Skeletal muscle satellite cell (primary cell): ENCODE measurements around the gene MAML3.
A peak's percentile ranks its signal among the peaks of the same experiment; 100 is the strongest.

Experiments
- H3K27me3 ChIP-seq: 2 replicates; pipeline ENCODE4 v1.7.0; 2013; ENCODE audit warnings: low read length; ENCODE audit not compliant: control insufficient read depth, insufficient read depth
- H3K36me3 ChIP-seq: 2 replicates; pipeline ENCODE4 v1.7.0; 2013; ENCODE audit warnings: mild to moderate bottlenecking, control low read depth, low read length; ENCODE audit not compliant: insufficient read depth
- H3K4me1 ChIP-seq: 2 replicates; pipeline ENCODE4 v1.7.0; 2013; ENCODE audit warnings: low read length; ENCODE audit not compliant: control insufficient read depth, insufficient read depth
- H3K4me2 ChIP-seq: 2 replicates; pipeline ENCODE4 v1.7.0; 2013; ENCODE audit warnings: mild to moderate bottlenecking, low read length
- H3K4me3 ChIP-seq: 2 replicates; pipeline ENCODE4 v1.7.0; 2013; ENCODE audit warnings: low read length
- H3K9ac ChIP-seq: 2 replicates; pipeline ENCODE4 v1.7.0; 2013; ENCODE audit warnings: mild to moderate bottlenecking, low read depth, low read length, moderate library complexity
- H3K9me3 ChIP-seq: replicated peaks from 2 replicates; pipeline ENCODE4 v1.7.0; 2013; ENCODE audit warnings: mild to moderate bottlenecking, control low read depth, low read length

The MAML3 gene

GRCh38 chr4:140031061-140031460 is 122.9 kb downstream of the MAML3 start:
- peaks cover 2% of the 10 kb centered on the region for H3K4me1 ChIP-seq
- no peaks in the 10 kb centered on the region for H3K36me3 ChIP-seq
- H3K27me3 ChIP-seq = no peaks in the 10 kb centered on the region
- no peak overlapping the region for H3K4me3 ChIP-seq
- no peaks in the 10 kb centered on the region for H3K9me3 ChIP-seq
- no peak overlapping the region for H3K9ac ChIP-seq
- no peak overlapping the region for H3K4me2 ChIP-seq

- H3K36me3 ChIP-seq = no peaks in the 10 kb centered on the region
- no peak overlapping the region for H3K9ac ChIP-seq
- no peak overlapping the region for H3K4me2 ChIP-seq
- H3K9me3 ChIP-seq = no peaks in the 10 kb centered on the region
- H3K4me1 ChIP-seq = no peaks in the 10 kb centered on the region
- H3K4me3 ChIP-seq = no peak overlapping the region
- H3K27me3 ChIP-seq = no peaks in the 10 kb centered on the region
Observed at GRCh38 chr4:140028676-140029517, 125.1 kb downstream of the MAML3 start.

DNA sequence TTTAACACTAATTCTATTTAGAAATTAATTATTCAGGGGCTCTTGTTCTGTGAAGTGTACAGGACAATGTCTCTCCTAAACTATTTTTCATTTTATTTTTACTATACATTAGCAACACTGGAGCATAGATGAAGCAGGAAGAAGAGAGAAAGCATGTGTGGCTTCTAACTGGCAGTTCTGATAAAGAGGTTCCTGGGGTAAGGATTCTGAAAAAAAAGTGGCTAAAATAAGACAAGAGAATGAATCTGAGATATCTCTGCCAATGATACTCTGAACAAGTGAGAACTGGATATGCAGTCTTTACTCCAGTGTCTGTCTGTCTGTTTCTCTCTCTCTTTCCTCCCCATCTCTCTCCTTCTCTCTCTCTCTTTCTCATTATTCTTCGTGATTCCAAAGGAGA is 125.9 kb downstream of the MAML3 start:
- no peaks in the 10 kb centered on the region for H3K4me1 ChIP-seq
- H3K4me3 ChIP-seq = no peak overlapping the region
- H3K36me3 ChIP-seq = no peaks in the 10 kb centered on the region
- no peaks in the 10 kb centered on the region for H3K27me3 ChIP-seq
- no peaks in the 10 kb centered on the region for H3K9me3 ChIP-seq
- no peak overlapping the region for H3K4me2 ChIP-seq
- H3K9ac ChIP-seq = no peak overlapping the region

- no peaks in the 10 kb centered on the region for H3K36me3 ChIP-seq
- H3K9me3 ChIP-seq = no peaks in the 10 kb centered on the region
- H3K4me2 ChIP-seq = no peak overlapping the region
- H3K4me3 ChIP-seq = no peak overlapping the region
- H3K27me3 ChIP-seq = no peaks in the 10 kb centered on the region
- H3K4me1 ChIP-seq = no peaks in the 10 kb centered on the region
- no peak overlapping the region for H3K9ac ChIP-seq
Observed at GRCh38 chr4:140027101-140027500, 126.9 kb downstream of the MAML3 start.

DNA sequence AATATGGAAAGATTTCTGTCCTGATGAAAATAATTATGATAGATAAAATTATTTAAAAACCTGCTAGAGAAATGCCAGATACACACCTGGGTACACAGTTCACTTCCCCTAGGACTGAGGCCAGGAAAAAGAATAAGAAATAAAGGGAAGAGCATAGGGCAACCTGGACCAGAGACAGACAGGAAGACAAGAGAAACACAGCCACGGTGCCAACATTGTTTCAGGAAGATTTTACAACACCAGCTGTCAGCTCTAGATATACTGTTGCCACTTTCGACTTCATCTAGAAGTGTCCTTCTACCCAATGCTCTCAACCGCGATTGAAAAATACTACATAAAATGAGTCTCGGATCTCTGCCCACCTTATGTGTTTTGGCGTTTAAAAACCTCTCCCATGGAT is 128.5 kb downstream of the MAML3 start:
- Histone ChIP-seq H3K4me3 (no peak overlapping the region), H3K4me2 (no peak overlapping the region), H3K36me3 (no peaks in the 10 kb centered on the region), H3K27me3 (no peaks in the 10 kb centered on the region), H3K9me3 (no peaks in the 10 kb centered on the region), H3K9ac (no peak overlapping the region), H3K4me1 (no peaks in the 10 kb centered on the region)

- Histone ChIP-seq H3K9me3 (no peaks in the 10 kb centered on the region), H3K36me3 (no peaks in the 10 kb centered on the region), H3K4me3 (no peak overlapping the region), H3K4me1 (no peaks in the 10 kb centered on the region), H3K4me2 (no peak overlapping the region), H3K27me3 (no peaks in the 10 kb centered on the region), H3K9ac (no peak overlapping the region)
Observed at GRCh38 chr4:140020457-140021361, 133.3 kb downstream of the MAML3 start.

GRCh38 chr4:140019619-140020347 is 134.2 kb downstream of the MAML3 start:
- Histone ChIP-seq H3K4me3 (no peak overlapping the region), H3K4me2 (no peak overlapping the region), H3K4me1 (no peaks in the 10 kb centered on the region), H3K27me3 (no peaks in the 10 kb centered on the region), H3K9me3 (no peaks in the 10 kb centered on the region), H3K9ac (no peak overlapping the region), H3K36me3 (no peaks in the 10 kb centered on the region)

- Histone ChIP-seq H3K4me2 (no peak overlapping the region), H3K9me3 (no peaks in the 10 kb centered on the region), H3K36me3 (no peaks in the 10 kb centered on the region), H3K4me3 (no peak overlapping the region), H3K9ac (no peak overlapping the region), H3K27me3 (no peaks in the 10 kb centered on the region), H3K4me1 (no peaks in the 10 kb centered on the region)
Observed at GRCh38 chr4:140018931-140019618, 134.9 kb downstream of the MAML3 start.

DNA sequence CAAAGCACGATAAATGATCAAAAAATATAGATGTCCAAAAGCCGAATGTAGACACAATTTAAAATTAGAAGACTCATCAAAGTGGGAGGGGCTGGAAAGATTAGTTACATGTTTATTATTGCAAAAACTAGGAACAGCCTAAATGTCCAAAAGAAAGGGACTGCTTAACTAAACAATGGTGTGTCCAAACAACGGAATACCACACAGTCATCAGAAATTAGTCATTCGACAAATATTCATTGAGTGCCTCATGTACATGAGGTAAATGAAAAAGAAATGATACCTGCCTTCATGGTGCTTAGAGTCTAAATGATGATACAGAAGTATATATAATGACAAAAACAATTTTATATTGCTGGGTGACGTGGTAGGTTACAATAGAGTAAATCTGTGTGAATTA is 139.7 kb downstream of the MAML3 start:
- H3K4me1 ChIP-seq = peaks cover 11% of the 10 kb centered on the region
- H3K4me2 ChIP-seq = no peak overlapping the region
- H3K27me3 ChIP-seq = no peaks in the 10 kb centered on the region
- H3K36me3 ChIP-seq = no peaks in the 10 kb centered on the region
- H3K9ac ChIP-seq = no peak overlapping the region
- H3K4me3 ChIP-seq = no peak overlapping the region
- H3K9me3 ChIP-seq = no peaks in the 10 kb centered on the region

DNA sequence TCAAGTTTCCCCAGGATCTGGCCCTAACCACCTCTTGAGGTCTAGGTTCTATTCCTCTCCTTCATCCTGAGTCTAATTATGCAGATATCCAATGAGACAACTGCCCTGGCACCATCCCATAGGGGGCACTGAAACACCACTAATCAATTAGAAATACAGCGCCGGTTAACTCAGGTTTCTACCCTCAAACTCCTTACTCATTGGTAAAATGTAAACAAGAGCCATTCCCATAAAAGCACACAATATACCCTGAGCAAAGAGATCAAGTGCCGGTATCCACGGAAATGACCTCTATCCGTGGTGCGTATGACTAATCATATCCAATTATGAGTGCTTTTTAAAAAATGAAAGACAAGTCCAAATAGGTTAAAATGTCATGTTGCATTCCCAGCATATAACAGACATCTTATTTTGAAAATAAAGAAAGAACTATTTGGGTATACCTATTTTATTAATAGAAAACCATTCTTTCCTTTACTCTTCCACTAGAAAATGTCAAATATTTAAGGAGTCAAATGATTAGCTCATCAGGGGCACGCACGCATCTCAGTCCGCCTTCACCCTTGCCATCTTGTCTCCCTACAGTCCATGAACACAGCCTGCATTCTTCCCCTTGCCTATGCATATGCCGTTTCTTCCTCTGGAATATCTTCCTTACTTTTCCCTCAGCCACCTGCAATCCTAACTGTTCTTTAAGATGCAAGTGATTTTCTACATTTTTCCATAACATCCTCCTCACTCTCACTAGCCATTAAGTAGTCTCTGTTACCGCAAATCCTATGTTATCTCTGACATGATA is 141.1 kb downstream of the MAML3 start:
- Histone ChIP-seq H3K9me3 (no peaks in the 10 kb centered on the region), H3K9ac (peak overlapping the region; percentile 15), H3K36me3 (no peaks in the 10 kb centered on the region), H3K4me3 (no peak overlapping the region), H3K27me3 (no peaks in the 10 kb centered on the region), H3K4me1 (peaks cover 11% of the 10 kb centered on the region), H3K4me2 (peak overlapping the region; percentile 8)
